MM.1S (cell line): Measurements from ENCODE around the gene SAMHD1.
"Not testable (repeated sequence)": the region's sequence is repeated elsewhere in the genome, so short reads cannot be mapped to it uniquely, and the experiment has no call there.

Experiments
- DNase-seq: peaks from one replicate; pipeline ENCODE4 v3.0.0-alpha.2; 2015
- H2AFZ ChIP-seq: fragments of 300-600 bp; sonication (generic); 2 replicates; pipeline ENCODE4 v1.6.0; 2016; ENCODE audit warnings: antibody characterized with exemption, low read length
- H3F3A ChIP-seq: fragments of 300-600 bp; sonication (generic); 2 replicates; pipeline ENCODE4 v1.6.1; 2016; ENCODE audit warnings: mild to moderate bottlenecking, antibody characterized with exemption, low read length, moderate library complexity, mixed read lengths; ENCODE audit not compliant: insufficient read depth
- H3K27ac ChIP-seq: fragments of 300-600 bp; sonication (generic); 2 replicates; pipeline ENCODE4 v1.5.1; 2016; ENCODE audit warnings: mild to moderate bottlenecking, low read length
- H3K27me3 ChIP-seq: fragments of 300-600 bp; sonication (generic); replicated peaks from 2 replicates; pipeline ENCODE4 v1.6.0; 2016; ENCODE audit warnings: low read length; ENCODE audit not compliant: insufficient read depth
- H3K36me3 ChIP-seq: fragments of 300-600 bp; sonication (generic); replicated peaks from 2 replicates; pipeline ENCODE4 v1.6.1; 2016; ENCODE audit warnings: mild to moderate bottlenecking, low read length, mixed read lengths; ENCODE audit not compliant: insufficient read depth
- H3K4me1 ChIP-seq: fragments of 300-600 bp; sonication (generic); 2 replicates; pipeline ENCODE4 v1.6.1; 2016; ENCODE audit warnings: low read length, mixed read lengths
- H3K4me2 ChIP-seq: fragments of 300-600 bp; sonication (generic); 2 replicates; pipeline ENCODE4 v1.6.0; 2016; ENCODE audit warnings: low read depth, low read length
- H3K4me3 ChIP-seq: fragments of 300-600 bp; sonication (generic); 2 replicates; pipeline ENCODE4 v1.5.1; 2016; ENCODE audit warnings: low read length, mixed read lengths
- H3K79me2 ChIP-seq: fragments of 300-600 bp; sonication (generic); 2 replicates; pipeline ENCODE4 v1.6.1; 2016; ENCODE audit warnings: mixed run types, low read length, mixed read lengths
- H3K9ac ChIP-seq: fragments of 300-600 bp; sonication (generic); 2 replicates; pipeline ENCODE4 v1.6.1; 2016; ENCODE audit warnings: low read length, mixed read lengths
- H3K9me2 ChIP-seq: fragments of 300-600 bp; sonication (generic); replicated peaks from 2 replicates; pipeline ENCODE4 v1.6.1; 2016; ENCODE audit warnings: mild to moderate bottlenecking, low read length, mixed read lengths; ENCODE audit not compliant: insufficient read depth
- H3K9me3 ChIP-seq: fragments of 300-600 bp; sonication (generic); replicated peaks from 2 replicates; pipeline ENCODE4 v1.6.1; 2016; ENCODE audit warnings: mild to moderate bottlenecking, low read length, mixed read lengths; ENCODE audit not compliant: insufficient read depth
- H4K20me1 ChIP-seq: fragments of 300-600 bp; sonication (generic); 2 replicates; pipeline ENCODE4 v1.6.1; 2016; ENCODE audit warnings: mild to moderate bottlenecking, low read length, moderate library complexity, mixed read lengths; ENCODE audit not compliant: insufficient read depth
- EZH2 ChIP-seq: fragments of 300-600 bp; sonication (generic); optimal IDR thresholded peaks from 2 replicates; pipeline ENCODE3; 2017; ENCODE audit warnings: low read depth, mild to moderate bottlenecking, antibody characterized with exemption, low read length, mixed read lengths
- EZH2phosphoT487 ChIP-seq: fragments of 300-600 bp; sonication (generic); IDR thresholded peaks from 2 replicates; pipeline ENCODE4 v1.6.1; 2018; ENCODE audit warnings: antibody characterized with exemption, low read length
- TF ChIP-seq, protein P1 (sequence below): fragments of 300-600 bp; sonication (generic); IDR thresholded peaks from 2 replicates; pipeline ENCODE4 v1.5.1; 2016; ENCODE audit warnings: antibody characterized with exemption, low read length, mixed read lengths

The SAMHD1 gene

GRCh38 chr20:36908603-36909002 lies 42.9 kb downstream of the SAMHD1 start:
- Histone ChIP-seq H3K4me3 (no peak overlapping the region), H2AFZ (no peak overlapping the region), H3K4me2 (no peak overlapping the region)

DNA sequence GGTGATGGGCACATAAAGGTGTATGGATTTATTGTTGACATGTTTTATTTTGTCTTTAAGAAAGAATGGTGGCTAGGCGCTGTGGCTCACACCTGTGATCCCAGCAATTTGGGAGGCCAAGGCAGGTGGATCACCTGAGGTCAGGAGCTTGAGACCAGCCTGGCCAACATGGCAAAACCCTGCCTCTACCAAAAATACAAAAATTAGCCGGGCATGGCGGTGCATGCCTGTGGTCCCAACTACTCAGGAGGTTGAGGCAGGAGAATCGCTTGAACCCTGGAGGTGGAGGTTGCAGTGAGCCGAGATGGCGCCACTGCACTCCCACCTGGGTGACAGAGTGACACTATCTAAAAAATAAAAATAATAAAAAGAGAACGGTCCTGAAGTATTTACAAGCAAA lies 45.4 kb downstream of the SAMHD1 start:
- H2AFZ ChIP-seq = not testable (repeated sequence)

More at GRCh38 chr20:36908603-36909002, 42.9 kb downstream of the SAMHD1 start:
- TF ChIP-seq EZH2 (no peak), EZH2phosphoT487 (no peak)
- TF ChIP-seq, protein P1, sequence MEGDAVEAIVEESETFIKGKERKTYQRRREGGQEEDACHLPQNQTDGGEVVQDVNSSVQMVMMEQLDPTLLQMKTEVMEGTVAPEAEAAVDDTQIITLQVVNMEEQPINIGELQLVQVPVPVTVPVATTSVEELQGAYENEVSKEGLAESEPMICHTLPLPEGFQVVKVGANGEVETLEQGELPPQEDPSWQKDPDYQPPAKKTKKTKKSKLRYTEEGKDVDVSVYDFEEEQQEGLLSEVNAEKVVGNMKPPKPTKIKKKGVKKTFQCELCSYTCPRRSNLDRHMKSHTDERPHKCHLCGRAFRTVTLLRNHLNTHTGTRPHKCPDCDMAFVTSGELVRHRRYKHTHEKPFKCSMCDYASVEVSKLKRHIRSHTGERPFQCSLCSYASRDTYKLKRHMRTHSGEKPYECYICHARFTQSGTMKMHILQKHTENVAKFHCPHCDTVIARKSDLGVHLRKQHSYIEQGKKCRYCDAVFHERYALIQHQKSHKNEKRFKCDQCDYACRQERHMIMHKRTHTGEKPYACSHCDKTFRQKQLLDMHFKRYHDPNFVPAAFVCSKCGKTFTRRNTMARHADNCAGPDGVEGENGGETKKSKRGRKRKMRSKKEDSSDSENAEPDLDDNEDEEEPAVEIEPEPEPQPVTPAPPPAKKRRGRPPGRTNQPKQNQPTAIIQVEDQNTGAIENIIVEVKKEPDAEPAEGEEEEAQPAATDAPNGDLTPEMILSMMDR = no peak
- DNase-seq = no peak
- no peaks in the 10 kb centered on the region for H4K20me1 ChIP-seq
- no peak overlapping the region for H3K27ac ChIP-seq
- no peaks in the 10 kb centered on the region for H3K9me3 ChIP-seq
- peaks cover 11% of the 10 kb centered on the region for H3F3A ChIP-seq
- no peaks in the 10 kb centered on the region for H3K9me2 ChIP-seq
- H3K4me1 ChIP-seq = no peaks in the 10 kb centered on the region
- peaks cover 5% of the 10 kb centered on the region; the same call in 1 of the 2 replicates for H3K36me3 ChIP-seq
- H3K27me3 ChIP-seq = no peaks in the 10 kb centered on the region
- no peaks in the 10 kb centered on the region for H3K79me2 ChIP-seq
- no peak overlapping the region for H3K9ac ChIP-seq

GRCh38 chr20:36905566-36905965 lies 45.9 kb downstream of the SAMHD1 start:
- not testable (repeated sequence) for H3K27me3 ChIP-seq

More for the DNA sequence above, 45.4 kb downstream of the SAMHD1 start:
- not testable (repeated sequence) for H3K4me2 ChIP-seq, H3K9me3 ChIP-seq, H3K27ac ChIP-seq, H4K20me1 ChIP-seq, H3K27me3 ChIP-seq, H3K9me2 ChIP-seq, H3K4me3 ChIP-seq, H3K9ac ChIP-seq, H3K79me2 ChIP-seq, H3F3A ChIP-seq, DNase-seq, H3K4me1 ChIP-seq, H3K36me3 ChIP-seq

DNA sequence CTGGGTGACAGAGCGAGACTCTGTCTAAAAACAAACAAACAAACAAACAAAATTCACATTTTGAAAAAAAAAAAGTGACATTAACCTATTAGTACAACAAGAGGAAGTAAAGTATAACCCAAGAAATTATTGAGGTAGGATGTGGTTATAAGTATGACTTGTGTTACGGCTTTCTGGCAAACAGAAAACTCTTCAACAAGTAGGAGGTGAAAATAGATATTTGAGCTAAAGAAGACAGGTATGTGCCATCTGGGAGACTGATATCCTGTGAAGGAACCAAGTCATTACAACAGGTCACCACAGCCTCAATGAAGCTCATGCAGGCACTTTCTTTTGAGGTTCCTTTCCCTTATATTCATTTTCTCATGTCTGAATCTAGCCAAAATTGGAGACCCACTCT lies 46.8 kb downstream of the SAMHD1 start:
- Histone ChIP-seq H3K9me2 (no peaks in the 10 kb centered on the region), H3K4me1 (no peaks in the 10 kb centered on the region), H3K9me3 (no peaks in the 10 kb centered on the region), H3K27ac (no peak overlapping the region), H3K4me3 (no peak overlapping the region), H3K27me3 (no peaks in the 10 kb centered on the region), H3K36me3 (no peaks in the 10 kb centered on the region; the same call in 1 of the 2 replicates), H2AFZ (no peak overlapping the region), H3K79me2 (no peaks in the 10 kb centered on the region), H4K20me1 (no peaks in the 10 kb centered on the region), H3K4me2 (no peak overlapping the region), H3F3A (no peaks in the 10 kb centered on the region; the same call in 1 of the 2 replicates), H3K9ac (no peak overlapping the region)
- DNase-seq = no peak
- TF ChIP-seq EZH2 (no peak), EZH2phosphoT487 (no peak)
- TF ChIP-seq, protein P1 = no peak

More at GRCh38 chr20:36905566-36905965, 45.9 kb downstream of the SAMHD1 start:
- not testable (repeated sequence) for H3K9me3 ChIP-seq, H3K4me3 ChIP-seq, H3K27ac ChIP-seq, H2AFZ ChIP-seq, H4K20me1 ChIP-seq, H3K9ac ChIP-seq, H3K79me2 ChIP-seq, H3F3A ChIP-seq, H3K4me1 ChIP-seq, H3K36me3 ChIP-seq, H3K4me2 ChIP-seq, DNase-seq, H3K9me2 ChIP-seq
